ENCODE data around the gene HSD17B12. TPM values are rescaled to one million over a fixed set of nuclear protein-coding genes. Genes with fewer than 3 reads are reported as not detected.
A peak's percentile ranks its signal among the peaks of the same experiment; 100 is the strongest.
"Not testable (repeated sequence)": the region's sequence is repeated elsewhere in the genome, so short reads cannot be mapped to it uniquely, and the experiment has no call there.

The HSD17B12 gene
- total and polyA plus RNA-seq, 12 donors, result 32.9 to 122 (median 79.1) TPM

DNA sequence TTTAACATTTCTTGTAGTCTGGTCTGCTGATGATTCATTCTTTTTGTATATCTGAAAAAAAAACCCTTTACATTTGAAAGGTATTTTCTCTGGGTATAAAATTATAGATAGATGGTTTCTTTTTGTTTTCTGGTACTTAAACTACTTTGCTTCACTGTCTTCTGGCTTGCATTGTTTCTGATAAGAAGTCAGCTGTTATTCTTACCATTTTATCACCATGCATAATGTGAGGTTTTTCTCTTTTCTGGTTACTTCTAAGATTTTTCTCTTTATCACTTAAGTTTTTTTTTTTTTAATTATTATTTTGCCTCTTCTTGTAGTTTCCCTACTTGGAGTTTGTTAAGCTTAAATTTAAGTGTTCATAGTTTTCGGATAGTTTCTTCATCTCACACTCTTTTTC lies 84.7 kb downstream of the HSD17B12 start:
- peaks cover 0 to 29% (median 17%) of the 10 kb centered on the region in 11 donors for H3K9me3 ChIP-seq
- H3K27ac ChIP-seq, result no peak overlapping the region
- DNase-seq (no peak), ATAC-seq (no peak)
- intact Hi-C loops (cut with DNase I), result no loop called here
- H3K4me1 ChIP-seq, result peaks cover 0 to 7% (median 0%) of the 10 kb centered on the region in 9 donors
- WGBS, 2 donors, result 97 to 99% methylated on average over 1 of the region's 1 CpG
- no peak overlapping the region for H3K4me3 ChIP-seq
- TF ChIP-seq, protein P1, sequence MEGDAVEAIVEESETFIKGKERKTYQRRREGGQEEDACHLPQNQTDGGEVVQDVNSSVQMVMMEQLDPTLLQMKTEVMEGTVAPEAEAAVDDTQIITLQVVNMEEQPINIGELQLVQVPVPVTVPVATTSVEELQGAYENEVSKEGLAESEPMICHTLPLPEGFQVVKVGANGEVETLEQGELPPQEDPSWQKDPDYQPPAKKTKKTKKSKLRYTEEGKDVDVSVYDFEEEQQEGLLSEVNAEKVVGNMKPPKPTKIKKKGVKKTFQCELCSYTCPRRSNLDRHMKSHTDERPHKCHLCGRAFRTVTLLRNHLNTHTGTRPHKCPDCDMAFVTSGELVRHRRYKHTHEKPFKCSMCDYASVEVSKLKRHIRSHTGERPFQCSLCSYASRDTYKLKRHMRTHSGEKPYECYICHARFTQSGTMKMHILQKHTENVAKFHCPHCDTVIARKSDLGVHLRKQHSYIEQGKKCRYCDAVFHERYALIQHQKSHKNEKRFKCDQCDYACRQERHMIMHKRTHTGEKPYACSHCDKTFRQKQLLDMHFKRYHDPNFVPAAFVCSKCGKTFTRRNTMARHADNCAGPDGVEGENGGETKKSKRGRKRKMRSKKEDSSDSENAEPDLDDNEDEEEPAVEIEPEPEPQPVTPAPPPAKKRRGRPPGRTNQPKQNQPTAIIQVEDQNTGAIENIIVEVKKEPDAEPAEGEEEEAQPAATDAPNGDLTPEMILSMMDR (IDR thresholded peaks at IDR 0.05), result no peak
- no peaks in the 10 kb centered on the region for H3K27me3 ChIP-seq
- H3K36me3 ChIP-seq, result peaks cover 0 to 49% (median 0%) of the 10 kb centered on the region in 9 donors

DNA sequence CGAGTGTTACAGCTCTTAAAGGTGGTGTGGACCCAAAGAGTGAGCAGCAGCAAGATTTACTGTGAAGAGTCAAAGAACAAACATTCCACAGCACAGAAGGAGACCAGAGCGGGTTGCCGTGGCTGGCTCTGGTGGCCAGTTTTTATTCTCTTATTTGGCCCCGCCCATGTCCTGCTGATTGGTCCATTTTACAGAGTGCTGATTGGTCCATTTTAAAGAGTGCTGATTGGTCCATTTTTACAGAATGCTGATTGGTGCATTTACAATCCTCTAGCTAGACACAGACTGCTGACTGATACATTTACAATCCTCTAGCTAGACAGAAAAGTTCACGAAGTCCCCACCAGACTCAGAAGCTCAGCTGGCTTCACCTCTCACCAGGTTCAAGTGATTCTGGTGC lies 88.1 kb downstream of the HSD17B12 start:
- H3K27me3 ChIP-seq; H3K27ac ChIP-seq; DNase-seq; H3K4me1 ChIP-seq; ATAC-seq; intact Hi-C loops (cut with DNase I); H3K4me3 ChIP-seq: not testable (repeated sequence)
- Histone ChIP-seq H3K9me3 (peaks cover 0 to 29% (median 17%) of the 10 kb centered on the region in 11 donors), H3K36me3 (peaks cover 0 to 50% (median 3%) of the 10 kb centered on the region in 9 donors)
- 92 to 97% methylated on average over 5 of the region's 5 CpGs for WGBS, 2 donors

GRCh38 chr11:43770173-43770572 lies 89.6 kb downstream of the HSD17B12 start:
- intact Hi-C loops (cut with DNase I), result loop anchor here in 1 of 10 donors (2.0 kb wide), 1 partner anchor 19 kb away; no protein-coding TSS in a partner anchor
- H3K4me1 ChIP-seq, result peaks cover 0 to 9% (median 0%) of the 10 kb centered on the region in 9 donors
- no peaks in the 10 kb centered on the region for H3K27me3 ChIP-seq
- DNase-seq, result no peak
- peak in 6 of 8 donors; percentile 73 to 91 (median 86) for ATAC-seq
- H3K4me3 ChIP-seq, result no peak overlapping the region
- H3K9me3 ChIP-seq, result peaks cover 0 to 16% (median 7%) of the 10 kb centered on the region in 11 donors
- WGBS, 2 donors, result 59 to 80% methylated on average over 3 of the region's 3 CpGs
- H3K27ac ChIP-seq, result peak overlapping the region in 1 of 10 donors; percentile 6
- TF ChIP-seq, protein P1 (IDR thresholded peaks at IDR 0.05), result no peak
- peaks cover 0 to 49% (median 3%) of the 10 kb centered on the region in 9 donors for H3K36me3 ChIP-seq

DNA sequence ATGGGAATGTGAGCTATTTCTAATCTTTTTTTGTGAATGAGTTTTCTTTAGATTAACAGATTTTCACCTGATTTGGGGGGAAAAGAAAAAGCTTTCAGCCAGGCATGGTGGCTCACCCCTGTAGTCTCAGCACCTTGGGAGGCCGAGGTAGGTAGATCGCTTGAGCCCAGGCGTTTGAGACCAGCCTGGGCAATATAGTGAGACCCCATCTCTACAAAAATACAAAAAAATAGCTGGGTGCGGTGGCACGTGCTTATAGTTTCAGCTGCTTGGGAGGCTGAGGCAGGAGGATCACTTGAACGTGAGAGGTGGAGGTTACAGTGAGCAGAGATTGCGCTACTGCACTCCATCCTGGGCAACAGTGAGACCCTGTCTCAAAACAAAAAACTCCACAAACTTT lies 92.2 kb downstream of the HSD17B12 start:
- WGBS, 2 donors, result 97% methylated on average over 7 of the region's 7 CpGs
- Histone ChIP-seq H3K4me3 (no peak overlapping the region), H3K27me3 (no peaks in the 10 kb centered on the region), H3K4me1 (peaks cover 0 to 9% (median 0%) of the 10 kb centered on the region in 9 donors), H3K9me3 (peaks cover 0 to 5% (median 0%) of the 10 kb centered on the region in 11 donors), H3K36me3 (peaks cover 0 to 36% (median 3%) of the 10 kb centered on the region in 9 donors), H3K27ac (no peak overlapping the region)
- TF ChIP-seq, protein P1 (IDR thresholded peaks at IDR 0.05), result no peak
- intact Hi-C loops (cut with DNase I), result no loop called here
- ATAC-seq (no peak), DNase-seq (no peak)

GRCh38 chr11:43774786-43775185 lies 94.2 kb downstream of the HSD17B12 start:
- DNase-seq (no peak), ATAC-seq (no peak)
- Histone ChIP-seq H3K9me3 (peaks cover 0 to 3% (median 0%) of the 10 kb centered on the region in 11 donors), H3K27me3 (no peaks in the 10 kb centered on the region), H3K4me1 (peaks cover 0 to 7% (median 0%) of the 10 kb centered on the region in 9 donors), H3K36me3 (peaks cover 0 to 23% (median 0%) of the 10 kb centered on the region in 9 donors), H3K4me3 (no peak overlapping the region), H3K27ac (no peak overlapping the region)
- TF ChIP-seq, protein P1 (IDR thresholded peaks at IDR 0.05), result no peak
- intact Hi-C loops (cut with DNase I), result no loop called here
- whole genome bisulfite sequencing, 2 donors, result 94 to 99% methylated on average over 2 of the region's 2 CpGs

All from heart right ventricle (tissue), 16 donors.